CD4-positive, alpha-beta T cell (primary cell): ENCODE data around the gene NOBOX. TPM values are rescaled to one million over a fixed set of nuclear protein-coding genes. Genes with fewer than 3 reads are reported as not detected.

ENCODE experiments used
- ATAC-seq: fragments of 200-7000 bp; cut with Tn5 transposase; one replicate; pipeline ENCODE4 v1.10.0; 2022; ENCODE audit warnings: mild to moderate bottlenecking; ENCODE audit not compliant: poor library complexity
- CTCF ChIA-PET: fragments of 350-600 bp; sonication (Branson Sonifier 250); formaldehyde crosslinking; loops from one replicate; lab custom pipeline; 2021; ENCODE audit warnings: antibody characterized with exemption, inconsistent platforms; lab: Charles Lee
- POLR2A ChIA-PET: fragments of 350-600 bp; sonication (Branson Sonifier 250); formaldehyde crosslinking; loops from one replicate; lab custom pipeline; 2021; ENCODE audit warnings: antibody characterized with exemption, inconsistent platforms; lab: Charles Lee
- DNase-seq, 14 experiments: peaks; one replicate each; pipeline ENCODE4 v3.0.0-alpha.2; 2013 to 2020; ENCODE audit warnings: mixed read lengths in 2 of 14
- H3K27ac ChIP-seq, 2 donors: one replicate each; pipeline versions ENCODE4 v1.5.1 to v1.7.0; 2013; ENCODE audit warnings: low read length in 2 of 2, low read depth in 1 of 2, mild to moderate bottlenecking in 1 of 2
- H3K27me3 ChIP-seq, 2 experiments: 1 replicate in 1 of 2; 2 replicates in 1 of 2; pipeline versions ENCODE4 v1.6.1 to v1.7.0; 2013; ENCODE audit warnings: low read length in 2 of 2, control low read depth in 1 of 2, mild to moderate bottlenecking in 1 of 2, moderate library complexity in 1 of 2; ENCODE audit not compliant: insufficient read depth in 2 of 2, control insufficient read depth in 1 of 2
- H3K36me3 ChIP-seq: one replicate; pipeline ENCODE4 v1.6.1; 2013; ENCODE audit warnings: low read length, control low read depth; ENCODE audit not compliant: insufficient read depth
- H3K4me1 ChIP-seq: one replicate; pipeline ENCODE4 v1.6.1; 2013; ENCODE audit warnings: low read length, control low read depth; ENCODE audit not compliant: insufficient read depth
- H3K4me3 ChIP-seq: one replicate; pipeline ENCODE4 v1.5.1; 2013; ENCODE audit warnings: mild to moderate bottlenecking, low read length, moderate library complexity
- H3K9me3 ChIP-seq, 2 experiments: 1 replicate in 1 of 2; 2 replicates in 1 of 2; pipeline versions ENCODE4 v1.6.1 to v1.7.0; 2013; ENCODE audit warnings: low read length in 2 of 2, mild to moderate bottlenecking in 2 of 2, control low read depth in 1 of 2, moderate library complexity in 1 of 2; ENCODE audit not compliant: control insufficient read depth in 1 of 2, insufficient read depth in 1 of 2
- H3K27ac Mint-ChIP-seq: one replicate; pipeline ENCODE4 v1.8.0; 2020; ENCODE audit warnings: mixed read lengths
- H3K27me3 Mint-ChIP-seq: one replicate; pipeline ENCODE4 v1.8.0; 2021; ENCODE audit warnings: mixed read lengths
- H3K36me3 Mint-ChIP-seq: one replicate; pipeline ENCODE4 v1.8.0; 2021; ENCODE audit warnings: low read depth, mixed read lengths
- H3K4me1 Mint-ChIP-seq: one replicate; pipeline ENCODE4 v1.8.0; 2021; ENCODE audit warnings: low read depth, mixed read lengths
- H3K4me3 Mint-ChIP-seq: one replicate; pipeline ENCODE4 v1.8.0; 2020; ENCODE audit warnings: mild to moderate bottlenecking, mixed read lengths
- H3K9me3 Mint-ChIP-seq: one replicate; pipeline ENCODE4 v1.8.0; 2020; ENCODE audit warnings: mixed read lengths
- CTCF ChIP-seq: fragments of 200-600 bp; IDR thresholded peaks from one replicate; pipeline ENCODE4 v1.8.0; 2022; ENCODE audit warnings: antibody characterized with exemption, mild to moderate bottlenecking
- intact Hi-C, 2 experiments: fragments of 100-400 bp; cut with DNase I in 1 of 2; cut with micrococcal nuclease in 1 of 2; formaldehyde crosslinking; loops; one replicate each; pipeline versions ENCODE4 v1.15.1 to v1.9.0; 2023 to 2025; cut with DNase I, micrococcal nuclease
- total RNA-seq, 174 experiments: library from RNA in 2 of 174; stranded (reverse) in 2 of 174; gene quantifications; one replicate each; pipeline ENCODE4 v1.2.3 and lab custom pipeline; 2021 to 2026

Gene NOBOX
- total RNA-seq, 2 experiments from 2014 or later, result not detected

- Histone ChIP-seq H3K27me3 (no peaks in the 10 kb centered on the region), H3K4me1 (no peaks in the 10 kb centered on the region)
- intact Hi-C loops, result no loop called here
These were observed 12.8 kb upstream of the NOBOX start for GRCh38 chr7:144416341-144416740.

GRCh38 chr7:144415858-144416257, 12.4 kb upstream of the NOBOX start:
- H3K4me1 ChIP-seq, result no peaks in the 10 kb centered on the region
- no peaks in the 10 kb centered on the region for H3K36me3 Mint-ChIP-seq
- ATAC-seq (no peak), DNase-seq (no peak)
- CTCF ChIA-PET, result no interaction called here
- H3K27me3 ChIP-seq, result no peaks in the 10 kb centered on the region
- no peaks in the 10 kb centered on the region for H3K9me3 Mint-ChIP-seq
- TF ChIP-seq CTCF, result no peak
- H3K36me3 ChIP-seq, result no peaks in the 10 kb centered on the region
- H3K4me1 Mint-ChIP-seq, result no peaks in the 10 kb centered on the region
- peaks cover 0 to 7% of the 10 kb centered on the region in 2 experiments for H3K9me3 ChIP-seq
- no peak overlapping the region for H3K27ac ChIP-seq
- H3K27me3 Mint-ChIP-seq, result peaks cover 24% of the 10 kb centered on the region
- no peak overlapping the region for H3K27ac Mint-ChIP-seq
- no peak overlapping the region for H3K4me3 ChIP-seq
- intact Hi-C loops, result no loop called here
- no peak overlapping the region for H3K4me3 Mint-ChIP-seq
- POLR2A ChIA-PET, result no interaction called here

More at GRCh38 chr7:144416341-144416740, 12.8 kb upstream of the NOBOX start:
- ChIA-PET CTCF (no interaction called here), POLR2A (no interaction called here)
- Histone ChIP-seq H3K4me3 (no peak overlapping the region), H3K9me3 (peaks cover 0 to 7% of the 10 kb centered on the region in 2 experiments), H3K36me3 (no peaks in the 10 kb centered on the region), H3K27ac (no peak overlapping the region)
- TF ChIP-seq CTCF, result no peak
- ATAC-seq, result no peak
- Mint-ChIP-seq H3K27ac (no peak overlapping the region), H3K27me3 (peaks cover 24% of the 10 kb centered on the region), H3K36me3 (no peaks in the 10 kb centered on the region), H3K4me1 (no peaks in the 10 kb centered on the region), H3K4me3 (no peak overlapping the region), H3K9me3 (no peaks in the 10 kb centered on the region)
- no peak for DNase-seq

DNA sequence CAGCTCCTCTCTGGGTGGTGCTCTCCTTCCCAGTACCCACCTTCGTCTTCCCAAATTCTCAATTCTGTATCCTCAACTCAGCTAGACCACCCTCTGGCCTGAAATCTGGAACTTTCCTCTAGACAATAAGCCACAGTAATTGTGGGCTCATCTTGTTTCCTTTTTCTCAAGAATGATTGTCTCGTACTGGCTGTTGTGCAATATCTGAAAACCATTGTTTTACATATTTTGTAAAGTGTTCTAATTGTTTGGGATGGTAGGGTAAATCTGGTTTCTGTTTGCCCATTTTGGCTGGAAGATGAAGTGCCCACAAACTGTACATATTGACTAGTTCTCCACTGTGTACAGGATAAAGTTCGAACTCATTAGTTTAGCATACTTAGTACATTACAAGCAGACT, 11.3 kb upstream of the NOBOX start:
- no peak for TF ChIP-seq CTCF
- DNase-seq (no peak), ATAC-seq (no peak)
- Histone ChIP-seq H3K36me3 (no peaks in the 10 kb centered on the region), H3K27me3 (no peaks in the 10 kb centered on the region), H3K4me3 (no peak overlapping the region), H3K9me3 (peaks cover 0 to 7% of the 10 kb centered on the region in 2 experiments), H3K4me1 (no peaks in the 10 kb centered on the region), H3K27ac (no peak overlapping the region)
- ChIA-PET CTCF (no interaction called here), POLR2A (no interaction called here)
- Mint-ChIP-seq H3K36me3 (no peaks in the 10 kb centered on the region), H3K9me3 (no peaks in the 10 kb centered on the region), H3K4me3 (no peak overlapping the region), H3K4me1 (no peaks in the 10 kb centered on the region), H3K27me3 (peaks cover 24% of the 10 kb centered on the region), H3K27ac (no peak overlapping the region)
- intact Hi-C loops, result no loop called here
